HepG2 (cell line): ENCODE results near the gene SDHAF1. TPM values are rescaled to one million over a fixed set of nuclear protein-coding genes. Genes with fewer than 3 reads are reported as not detected.

Experiments
- ARID2 ChIP-seq: sonication (generic); formaldehyde crosslinking; IDR thresholded peaks from 2 replicates; pipeline ENCODE4 v1.8.1; 2022; ENCODE audit warnings: mild to moderate bottlenecking, missing genetic modification reagents, borderline replicate concordance
- CBX1 ChIP-seq: IDR thresholded peaks from one replicate; pipeline ENCODE4 v1.6.1; 2016; ENCODE audit warnings: antibody characterized with exemption, low read depth
- CBX2 ChIP-seq, 2 experiments: fragments of 200-600 bp in 1 of 2; sonication (generic); formaldehyde crosslinking in 1 of 2; IDR thresholded peaks; 2 replicates each; pipeline versions ENCODE4 v1.7.0 to v1.8.1; 2018 to 2022; ENCODE audit warnings: low read depth in 2 of 2, low read length in 1 of 2, mild to moderate bottlenecking in 1 of 2, missing genetic modification reagents in 1 of 2
- ELF1 ChIP-seq: sonication (generic); formaldehyde crosslinking; IDR thresholded peaks from 2 replicates; pipeline ENCODE4 v1.4.0; 2020; ENCODE audit warnings: missing genetic modification reagents
- FOXK1 ChIP-seq: sonication (generic); formaldehyde crosslinking; IDR thresholded peaks from 2 replicates; pipeline ENCODE4 v1.4.0; 2020; ENCODE audit warnings: low read depth, missing genetic modification reagents, borderline replicate concordance
- IKZF1 ChIP-seq: fragments of 450-650 bp; IDR thresholded peaks from 2 replicates; pipeline ENCODE4 v1.7.1; 2016
- MIER2 ChIP-seq: IDR thresholded peaks from 2 replicates; pipeline ENCODE4 v1.6.1; 2016; ENCODE audit warnings: missing biosample characterization, missing genetic modification reagents
- MYC ChIP-seq: sonication (generic); formaldehyde crosslinking; IDR thresholded peaks from 2 replicates; pipeline ENCODE4 v1.9.0; 2021; ENCODE audit warnings: missing genetic modification reagents, borderline replicate concordance
- NFKBIZ ChIP-seq: IDR thresholded peaks from 2 replicates; pipeline ENCODE4 v1.6.1; 2018; ENCODE audit warnings: missing genetic modification reagents, missing compliant biosample characterization
- PHF21A ChIP-seq: sonication (generic); formaldehyde crosslinking; IDR thresholded peaks from 2 replicates; pipeline ENCODE4 v1.5.0; 2020; ENCODE audit warnings: mild to moderate bottlenecking, missing genetic modification reagents
- RARA ChIP-seq: IDR thresholded peaks from 2 replicates; pipeline ENCODE4 v1.6.1; 2016; ENCODE audit warnings: missing genetic modification reagents, missing compliant biosample characterization
- RXRB ChIP-seq: IDR thresholded peaks from 2 replicates; pipeline ENCODE4 v1.6.1; 2016; ENCODE audit warnings: borderline replicate concordance, missing genetic modification reagents, missing compliant biosample characterization
- SSRP1 ChIP-seq: IDR thresholded peaks from 2 replicates; pipeline ENCODE4 v1.6.1; 2016; ENCODE audit warnings: control low read depth
- YY1 ChIP-seq: IDR thresholded peaks from 2 replicates; pipeline ENCODE4 v1.6.1; 2011; ENCODE audit warnings: low read length, low read depth, moderate library complexity, mild to moderate bottlenecking; ENCODE audit not compliant: insufficient read depth, insufficient replicate concordance
- ZNF441 ChIP-seq: sonication (generic); formaldehyde crosslinking; IDR thresholded peaks from 2 replicates; pipeline ENCODE4 v1.7.0; 2021; ENCODE audit warnings: missing genetic modification reagents, borderline replicate concordance
- ZNF792 ChIP-seq: IDR thresholded peaks from 2 replicates; pipeline ENCODE4 v1.6.1; 2016
- polyA plus RNA-seq, 8 experiments: library from polyadenylated mRNA; depleted of rRNA in 3 of 8; stranded (reverse) in 7 of 8; unstranded in 1 of 8; fragments of >200 nt; fragmentation: Illumina TruSeq in 4 of 8; extraction: Trizol in 4 of 8; gene quantifications; 2 replicates each; pipeline versions ENCODE4 v1.2.1 to v1.2.3, GENCODE V29; 2011 to 2016; ENCODE audit warnings: low read depth in 4 of 8, missing spikeins in 1 of 8, mixed read lengths in 1 of 8; ENCODE audit not compliant: insufficient read depth in 1 of 8
- total RNA-seq, 5 experiments: library from RNA; depleted of rRNA; stranded (reverse); fragments of >200 nt; fragmentation: Illumina TruSeq; extraction: Trizol; gene quantifications; 2 replicates each; pipeline ENCODE4 v1.2.3, GENCODE V29; 2016; ENCODE audit warnings: low read depth in 1 of 5
- TF ChIP-seq, protein P1 (sequence below): sonication (generic); formaldehyde crosslinking; IDR thresholded peaks from 2 replicates; pipeline ENCODE4 v1.4.0; 2020; ENCODE audit warnings: missing genetic modification reagents, borderline replicate concordance
- TF ChIP-seq, protein P2 (sequence below): IDR thresholded peaks from 2 replicates; pipeline ENCODE4 v1.6.1; 2016; ENCODE audit warnings: low read depth
- TF ChIP-seq, protein P3 (sequence below): sonication (generic); formaldehyde crosslinking; IDR thresholded peaks from 2 replicates; pipeline ENCODE4 v1.4.0; 2020; ENCODE audit warnings: missing genetic modification reagents, borderline replicate concordance
- TF ChIP-seq, protein P4 (sequence below): sonication (generic); formaldehyde crosslinking; IDR thresholded peaks from 2 replicates; pipeline ENCODE4 v1.8.1; 2023; ENCODE audit warnings: mild to moderate bottlenecking, moderate library complexity, missing genetic modification reagents

The SDHAF1 gene
- total and polyA plus RNA-seq, 2 of the 13 experiments (the other 11 are each of a cell fraction or from before 2014, with no cell fraction given): 17.8 to 22.8 TPM

DNA sequence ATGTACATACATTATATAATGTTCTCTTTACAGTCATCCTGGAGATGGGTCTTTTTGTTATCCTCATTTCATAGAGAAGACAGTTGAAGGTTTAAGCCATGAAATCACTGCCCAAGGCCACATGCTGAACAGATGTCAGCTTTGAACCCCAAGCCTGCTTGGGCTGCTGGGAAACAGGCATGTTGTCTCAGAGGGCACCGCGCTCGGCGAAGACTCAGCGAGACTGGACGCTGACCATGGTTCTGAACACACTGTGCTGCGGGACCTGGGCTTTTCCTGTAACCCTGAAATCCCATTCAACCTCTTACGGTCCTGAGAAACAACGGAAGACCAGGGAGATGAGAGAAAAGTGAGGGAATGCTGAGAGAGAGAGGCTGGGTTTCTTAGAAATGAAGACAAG is 31.5 kb upstream of the SDHAF1 start (continued):
- TF ChIP-seq RXRB (CRISPR knock-in tag) (peak; percentile 45; the same call in 1 of the 2 replicates), MYC (CRISPR knock-in tag) (peak; percentile 37; the same call in 1 of the 2 replicates), RARA (CRISPR knock-in tag) (peak; percentile 70), ARID2 (CRISPR knock-in tag) (no peak), ZNF441 (peak; percentile 89), ZNF792 (peak; percentile 69; the same call in 1 of the 2 replicates), NFKBIZ (CRISPR knock-in tag) (peak; percentile 88), IKZF1 (no peak), YY1 (no peak), PHF21A (no peak), SSRP1 (0 out of 2 replicates have a peak, but pooled peaks have one; percentile 35), CBX2 (IDR thresholded peaks at IDR 0.05; ENCODE audit: low read depth, low read length) (no peak), CBX2 (CRISPR knock-in tag; IDR thresholded peaks at IDR 0.05; ENCODE audit: low read depth) (no peak), MIER2 (CRISPR knock-in tag) (peak; percentile 99), FOXK1 (peak; percentile 71; the same call in 1 of the 2 replicates), CBX1 (no peak), ELF1 (CRISPR knock-in tag) (0 out of 2 replicates have a peak, but pooled peaks have one; percentile 31)
- TF ChIP-seq, protein P1, sequence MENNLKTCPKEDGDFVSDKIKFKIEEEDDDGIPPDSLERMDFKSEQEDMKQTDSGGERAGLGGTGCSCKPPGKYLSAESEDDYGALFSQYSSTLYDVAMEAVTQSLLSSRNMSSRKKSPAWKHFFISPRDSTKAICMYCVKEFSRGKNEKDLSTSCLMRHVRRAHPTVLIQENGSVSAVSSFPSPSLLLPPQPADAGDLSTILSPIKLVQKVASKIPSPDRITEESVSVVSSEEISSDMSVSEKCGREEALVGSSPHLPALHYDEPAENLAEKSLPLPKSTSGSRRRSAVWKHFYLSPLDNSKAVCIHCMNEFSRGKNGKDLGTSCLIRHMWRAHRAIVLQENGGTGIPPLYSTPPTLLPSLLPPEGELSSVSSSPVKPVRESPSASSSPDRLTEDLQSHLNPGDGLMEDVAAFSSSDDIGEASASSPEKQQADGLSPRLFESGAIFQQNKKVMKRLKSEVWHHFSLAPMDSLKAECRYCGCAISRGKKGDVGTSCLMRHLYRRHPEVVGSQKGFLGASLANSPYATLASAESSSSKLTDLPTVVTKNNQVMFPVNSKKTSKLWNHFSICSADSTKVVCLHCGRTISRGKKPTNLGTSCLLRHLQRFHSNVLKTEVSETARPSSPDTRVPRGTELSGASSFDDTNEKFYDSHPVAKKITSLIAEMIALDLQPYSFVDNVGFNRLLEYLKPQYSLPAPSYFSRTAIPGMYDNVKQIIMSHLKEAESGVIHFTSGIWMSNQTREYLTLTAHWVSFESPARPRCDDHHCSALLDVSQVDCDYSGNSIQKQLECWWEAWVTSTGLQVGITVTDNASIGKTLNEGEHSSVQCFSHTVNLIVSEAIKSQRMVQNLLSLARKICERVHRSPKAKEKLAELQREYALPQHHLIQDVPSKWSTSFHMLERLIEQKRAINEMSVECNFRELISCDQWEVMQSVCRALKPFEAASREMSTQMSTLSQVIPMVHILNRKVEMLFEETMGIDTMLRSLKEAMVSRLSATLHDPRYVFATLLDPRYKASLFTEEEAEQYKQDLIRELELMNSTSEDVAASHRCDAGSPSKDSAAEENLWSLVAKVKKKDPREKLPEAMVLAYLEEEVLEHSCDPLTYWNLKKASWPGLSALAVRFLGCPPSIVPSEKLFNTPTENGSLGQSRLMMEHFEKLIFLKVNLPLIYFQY (CRISPR knock-in tag): 0 out of 2 replicates have a peak, but pooled peaks have one; percentile 74
- TF ChIP-seq, protein P2, sequence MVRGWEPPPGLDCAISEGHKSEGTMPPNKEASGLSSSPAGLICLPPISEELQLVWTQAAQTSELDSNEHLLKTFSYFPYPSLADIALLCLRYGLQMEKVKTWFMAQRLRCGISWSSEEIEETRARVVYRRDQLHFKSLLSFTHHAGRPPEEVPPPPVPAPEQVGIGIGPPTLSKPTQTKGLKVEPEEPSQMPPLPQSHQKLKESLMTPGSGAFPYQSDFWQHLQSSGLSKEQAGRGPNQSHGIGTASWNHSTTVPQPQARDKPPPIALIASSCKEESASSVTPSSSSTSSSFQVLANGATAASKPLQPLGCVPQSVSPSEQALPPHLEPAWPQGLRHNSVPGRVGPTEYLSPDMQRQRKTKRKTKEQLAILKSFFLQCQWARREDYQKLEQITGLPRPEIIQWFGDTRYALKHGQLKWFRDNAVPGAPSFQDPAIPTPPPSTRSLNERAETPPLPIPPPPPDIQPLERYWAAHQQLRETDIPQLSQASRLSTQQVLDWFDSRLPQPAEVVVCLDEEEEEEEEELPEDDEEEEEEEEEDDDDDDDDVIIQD (CRISPR knock-in tag): peak; percentile 24; the same call in 1 of the 2 replicates
- TF ChIP-seq, protein P3, sequence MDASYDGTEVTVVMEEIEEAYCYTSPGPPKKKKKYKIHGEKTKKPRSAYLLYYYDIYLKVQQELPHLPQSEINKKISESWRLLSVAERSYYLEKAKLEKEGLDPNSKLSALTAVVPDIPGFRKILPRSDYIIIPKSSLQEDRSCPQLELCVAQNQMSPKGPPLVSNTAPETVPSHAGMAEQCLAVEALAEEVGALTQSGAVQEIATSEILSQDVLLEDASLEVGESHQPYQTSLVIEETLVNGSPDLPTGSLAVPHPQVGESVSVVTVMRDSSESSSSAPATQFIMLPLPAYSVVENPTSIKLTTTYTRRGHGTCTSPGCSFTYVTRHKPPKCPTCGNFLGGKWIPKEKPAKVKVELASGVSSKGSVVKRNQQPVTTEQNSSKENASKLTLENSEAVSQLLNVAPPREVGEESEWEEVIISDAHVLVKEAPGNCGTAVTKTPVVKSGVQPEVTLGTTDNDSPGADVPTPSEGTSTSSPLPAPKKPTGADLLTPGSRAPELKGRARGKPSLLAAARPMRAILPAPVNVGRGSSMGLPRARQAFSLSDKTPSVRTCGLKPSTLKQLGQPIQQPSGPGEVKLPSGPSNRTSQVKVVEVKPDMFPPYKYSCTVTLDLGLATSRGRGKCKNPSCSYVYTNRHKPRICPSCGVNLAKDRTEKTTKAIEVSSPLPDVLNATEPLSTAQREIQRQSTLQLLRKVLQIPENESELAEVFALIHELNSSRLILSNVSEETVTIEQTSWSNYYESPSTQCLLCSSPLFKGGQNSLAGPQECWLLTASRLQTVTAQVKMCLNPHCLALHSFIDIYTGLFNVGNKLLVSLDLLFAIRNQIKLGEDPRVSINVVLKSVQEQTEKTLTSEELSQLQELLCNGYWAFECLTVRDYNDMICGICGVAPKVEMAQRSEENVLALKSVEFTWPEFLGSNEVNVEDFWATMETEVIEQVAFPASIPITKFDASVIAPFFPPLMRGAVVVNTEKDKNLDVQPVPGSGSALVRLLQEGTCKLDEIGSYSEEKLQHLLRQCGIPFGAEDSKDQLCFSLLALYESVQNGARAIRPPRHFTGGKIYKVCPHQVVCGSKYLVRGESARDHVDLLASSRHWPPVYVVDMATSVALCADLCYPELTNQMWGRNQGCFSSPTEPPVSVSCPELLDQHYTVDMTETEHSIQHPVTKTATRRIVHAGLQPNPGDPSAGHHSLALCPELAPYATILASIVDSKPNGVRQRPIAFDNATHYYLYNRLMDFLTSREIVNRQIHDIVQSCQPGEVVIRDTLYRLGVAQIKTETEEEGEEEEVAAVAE (CRISPR knock-in tag): peak; percentile 85
- TF ChIP-seq, protein P4, sequence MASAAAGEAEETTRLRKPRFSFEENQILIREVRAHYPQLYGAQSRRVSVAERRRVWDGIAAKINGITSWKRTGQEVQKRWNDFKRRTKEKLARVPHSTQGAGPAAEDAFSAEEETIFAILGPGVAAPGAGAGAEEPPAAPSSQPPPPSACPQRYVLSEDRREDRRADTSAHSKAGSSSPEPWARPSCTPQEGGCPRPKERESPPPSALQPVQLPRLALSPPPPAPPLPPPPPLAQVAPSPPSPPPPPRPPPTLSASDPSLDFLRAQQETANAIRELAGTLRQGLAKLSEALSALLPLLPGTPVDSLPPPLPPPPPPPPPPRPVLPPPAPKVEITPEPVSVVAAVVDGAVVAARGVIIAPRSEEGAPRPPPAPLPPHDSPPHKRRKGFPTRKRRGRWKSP (CRISPR knock-in tag): peak; percentile 44; the same call in 1 of the 2 replicates
